AG10803 (cell line): ENCODE data around the gene MRPL42.
A peak's percentile ranks its signal among the peaks of the same experiment; 100 is the strongest.
"Not testable (repeated sequence)": the region's sequence is repeated elsewhere in the genome, so short reads cannot be mapped to it uniquely, and the experiment has no call there.

Experiments
- DNase-seq: peaks from one replicate; pipeline ENCODE4 v3.0.0; 2010; ENCODE audit warnings: low read depth
- H3K4me3 ChIP-seq: 2 replicates; pipeline ENCODE4 v1.5.1; 2011; ENCODE audit warnings: mild to moderate bottlenecking, low read length, control low read depth
- TF ChIP-seq, protein P1 (sequence below): conservative IDR thresholded peaks from 2 replicates; pipeline ENCODE4 v1.5.1; 2011; ENCODE audit warnings: mild to moderate bottlenecking, low read length, control low read depth, inconsistent platforms

MRPL42 gene

DNA sequence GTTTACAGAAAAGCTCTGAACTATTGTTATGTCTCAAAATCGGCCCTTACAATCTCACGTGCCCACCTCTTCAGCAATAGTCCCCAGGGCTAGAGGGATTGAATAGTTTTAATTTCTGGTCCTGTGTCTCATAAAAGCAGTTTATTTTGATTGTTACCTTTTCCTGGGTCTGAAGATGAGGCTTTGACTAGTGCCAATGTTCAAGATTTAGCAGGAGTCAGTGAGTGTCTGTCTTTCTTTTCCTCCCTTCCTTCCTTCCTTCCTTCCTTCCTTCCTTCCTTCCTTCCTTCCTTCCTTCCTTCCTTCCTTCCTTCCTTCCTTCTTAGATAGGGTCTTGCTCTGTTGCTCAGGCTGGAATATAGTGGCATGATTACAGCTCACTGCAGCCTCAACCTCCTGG lies 80.5 kb downstream of the MRPL42 start:
- DNase-seq = no peak
- TF ChIP-seq, protein P1, sequence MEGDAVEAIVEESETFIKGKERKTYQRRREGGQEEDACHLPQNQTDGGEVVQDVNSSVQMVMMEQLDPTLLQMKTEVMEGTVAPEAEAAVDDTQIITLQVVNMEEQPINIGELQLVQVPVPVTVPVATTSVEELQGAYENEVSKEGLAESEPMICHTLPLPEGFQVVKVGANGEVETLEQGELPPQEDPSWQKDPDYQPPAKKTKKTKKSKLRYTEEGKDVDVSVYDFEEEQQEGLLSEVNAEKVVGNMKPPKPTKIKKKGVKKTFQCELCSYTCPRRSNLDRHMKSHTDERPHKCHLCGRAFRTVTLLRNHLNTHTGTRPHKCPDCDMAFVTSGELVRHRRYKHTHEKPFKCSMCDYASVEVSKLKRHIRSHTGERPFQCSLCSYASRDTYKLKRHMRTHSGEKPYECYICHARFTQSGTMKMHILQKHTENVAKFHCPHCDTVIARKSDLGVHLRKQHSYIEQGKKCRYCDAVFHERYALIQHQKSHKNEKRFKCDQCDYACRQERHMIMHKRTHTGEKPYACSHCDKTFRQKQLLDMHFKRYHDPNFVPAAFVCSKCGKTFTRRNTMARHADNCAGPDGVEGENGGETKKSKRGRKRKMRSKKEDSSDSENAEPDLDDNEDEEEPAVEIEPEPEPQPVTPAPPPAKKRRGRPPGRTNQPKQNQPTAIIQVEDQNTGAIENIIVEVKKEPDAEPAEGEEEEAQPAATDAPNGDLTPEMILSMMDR = no peak
- H3K4me3 ChIP-seq = no peak overlapping the region

DNA sequence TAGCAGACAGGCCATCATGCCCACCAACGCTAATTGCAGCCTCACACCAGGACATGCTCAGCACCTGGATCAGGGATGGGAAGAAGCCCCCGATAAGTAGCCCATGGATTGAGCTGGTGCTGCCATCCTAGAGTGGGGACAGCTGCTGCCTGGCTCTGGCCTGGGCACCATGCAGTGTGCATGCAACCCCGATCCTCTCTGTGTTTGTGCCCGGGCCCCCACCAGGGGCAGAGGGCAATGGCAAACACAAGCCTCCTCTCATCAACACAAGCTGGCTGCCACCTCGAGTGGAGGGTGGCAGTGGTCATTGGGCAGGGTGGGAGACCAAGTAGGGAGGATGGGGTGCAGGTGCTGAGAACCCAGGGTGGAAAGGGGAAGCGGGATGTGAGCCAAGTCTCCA lies 81.9 kb downstream of the MRPL42 start:
- TF ChIP-seq, protein P1 = no peak
- H3K4me3 ChIP-seq = no peak overlapping the region
- DNase-seq = no peak

DNA sequence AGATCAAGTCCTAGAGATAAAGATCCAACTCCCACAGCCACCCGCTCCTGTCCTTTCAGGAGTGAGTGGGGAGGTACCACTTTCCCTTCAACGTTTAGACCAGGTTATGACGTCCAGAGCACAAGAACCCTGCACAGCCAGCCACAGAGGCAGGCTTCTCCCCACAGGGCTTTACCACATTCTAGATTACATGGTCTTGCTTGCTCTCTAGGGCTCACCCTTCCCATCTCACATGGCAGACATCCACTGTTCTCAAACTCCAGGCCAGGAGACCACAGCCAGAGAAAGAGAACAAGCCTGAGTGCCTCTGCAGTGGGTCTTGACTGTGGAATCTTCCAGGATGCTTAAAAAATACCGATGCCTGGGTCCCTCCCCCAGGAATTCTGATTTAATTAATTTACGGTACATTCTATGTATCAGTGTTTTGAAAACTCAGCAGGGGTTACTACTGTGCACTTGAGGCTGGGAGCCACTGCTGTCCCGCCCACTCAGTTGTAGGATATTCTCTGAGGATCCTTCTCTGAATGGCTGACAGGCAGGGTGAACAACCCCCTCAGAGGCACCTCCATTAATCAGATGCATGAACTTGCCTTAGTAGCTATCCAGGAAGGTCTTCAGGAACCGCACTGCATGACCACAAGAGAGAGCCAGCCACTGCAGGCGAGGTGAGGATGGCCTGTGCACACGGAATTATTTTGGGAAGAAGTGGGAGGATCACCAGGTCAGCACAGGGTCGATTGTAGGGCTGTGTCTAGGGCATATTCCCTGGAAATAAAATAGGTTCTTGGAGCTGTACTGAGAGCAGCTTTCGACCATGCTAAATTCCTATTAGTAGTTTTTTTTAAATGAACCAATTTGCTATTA lies 83.7 kb downstream of the MRPL42 start:
- no peak for DNase-seq
- TF ChIP-seq, protein P1 = no peak
- H3K4me3 ChIP-seq = no peak overlapping the region

GRCh38 chr12:93552427-93552826 lies 85.1 kb downstream of the MRPL42 start:
- no peak overlapping the region for H3K4me3 ChIP-seq
- DNase-seq = no peak
- TF ChIP-seq, protein P1 = no peak

GRCh38 chr12:93557879-93558278 lies 90.6 kb downstream of the MRPL42 start:
- H3K4me3 ChIP-seq, DNase-seq: not testable (repeated sequence)

DNA sequence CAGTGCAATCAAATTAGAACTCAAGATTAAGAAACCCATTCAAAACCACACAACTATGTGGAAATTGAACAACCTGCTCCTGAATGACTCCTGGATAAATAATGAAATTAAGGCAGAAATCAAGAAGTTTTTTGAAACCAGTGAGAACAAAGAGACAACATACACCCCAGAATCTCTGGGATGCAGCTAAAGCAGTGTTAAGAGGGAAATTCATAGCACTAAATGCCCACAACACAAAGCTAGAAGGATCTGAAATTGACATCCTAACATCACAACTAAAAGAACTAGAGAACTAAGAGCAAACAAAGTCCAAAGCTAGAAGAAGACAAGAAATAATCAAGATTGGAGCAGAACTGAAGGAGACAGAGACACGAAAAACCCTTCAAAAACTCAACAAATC lies 91.4 kb downstream of the MRPL42 start:
- not testable (repeated sequence) for DNase-seq, H3K4me3 ChIP-seq

DNA sequence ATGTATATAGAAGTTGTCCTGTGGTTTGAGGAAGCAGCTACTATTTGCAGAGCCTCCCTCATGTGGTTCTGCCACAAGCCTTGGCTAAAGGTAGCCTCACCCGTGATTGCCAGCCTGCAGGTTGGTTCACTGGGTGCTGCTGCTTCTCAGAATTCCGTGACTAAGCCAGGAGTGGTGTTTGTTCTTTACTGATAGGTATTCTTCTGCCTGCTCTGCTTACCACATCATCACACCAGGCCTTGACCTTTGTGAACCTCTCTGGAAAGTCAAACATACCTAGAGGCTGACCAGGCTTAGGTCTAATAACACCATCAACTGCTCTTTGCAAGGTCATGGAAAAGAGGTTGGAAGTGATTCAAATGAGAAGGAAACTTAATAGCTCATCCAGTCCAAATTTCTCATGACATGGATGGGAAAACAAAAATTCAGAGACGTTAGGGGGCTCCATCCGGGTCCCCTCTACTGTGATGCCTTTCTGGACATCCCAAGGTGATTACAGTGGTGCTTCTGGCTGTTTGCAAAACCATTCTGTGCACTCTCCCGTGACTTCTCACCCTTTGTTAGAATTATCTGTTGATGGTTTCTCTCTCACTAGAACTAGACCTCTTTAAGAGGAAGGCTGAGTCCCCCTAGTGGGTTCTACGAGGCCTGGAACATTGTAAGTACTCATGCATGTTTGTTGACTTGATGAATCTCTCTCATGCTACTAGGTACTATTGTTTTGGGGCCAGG lies 96.7 kb downstream of the MRPL42 start:
- no peak overlapping the region for H3K4me3 ChIP-seq
- DNase-seq = peak; percentile 31
- TF ChIP-seq, protein P1 = peak; percentile 41

DNA sequence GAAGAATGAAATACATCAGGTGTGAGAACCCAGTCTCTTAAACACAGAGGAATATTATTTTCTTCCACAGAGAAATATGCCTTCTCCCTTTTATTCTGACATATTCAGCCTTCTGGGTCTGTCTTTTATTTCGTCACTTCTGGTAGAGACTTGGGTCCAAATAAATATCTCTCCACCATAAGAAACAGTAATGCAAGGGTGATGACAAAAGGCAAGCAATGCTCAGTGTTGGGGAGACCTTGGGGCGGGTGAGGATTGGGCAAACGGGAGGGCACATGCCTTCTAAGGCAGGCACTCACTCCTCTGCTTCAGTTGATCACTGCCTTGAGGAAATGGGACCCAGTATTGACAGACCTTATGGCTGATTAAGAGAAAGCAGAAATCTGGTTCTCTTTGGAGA lies 98.4 kb downstream of the MRPL42 start:
- DNase-seq = no peak
- H3K4me3 ChIP-seq = no peak overlapping the region
- TF ChIP-seq, protein P1 = no peak
